Omental fat pad (tissue), 4 donors: ENCODE results near the gene CYFIP2. TPM values are rescaled to one million over a fixed set of nuclear protein-coding genes. Genes with fewer than 3 reads are reported as not detected.

Experiments used
- ATAC-seq: fragments of 150-250 bp; one replicate; pipeline ENCODE4 v1.9.1; 2016; ENCODE audit warnings: mild to moderate bottlenecking, moderate library complexity; ENCODE audit not compliant: low FRiP score
- DNase-seq: peaks from one replicate; pipeline ENCODE4 v3.0.0-alpha.2; 2019; ENCODE audit warnings: low spot score
- total RNA-seq, 4 donors: library from RNA; depleted of rRNA; stranded (reverse); fragments of >200 nt; gene quantifications; one replicate each; pipeline ENCODE4 v1.1.0, GENCODE V29; 2016
- TF ChIP-seq, protein P1 (sequence below), 3 donors: fragments of 450-650 bp; IDR thresholded peaks; one replicate each; pipeline ENCODE4 v1.5.1; 2016 to 2017; ENCODE audit warnings: antibody characterized with exemption in 3 of 3, mild to moderate bottlenecking in 3 of 3, moderate library complexity in 2 of 3

The CYFIP2 gene
- total RNA-seq, 4 donors from 2014 or later, result 12.7 to 25.5 (median 15.8) TPM

DNA sequence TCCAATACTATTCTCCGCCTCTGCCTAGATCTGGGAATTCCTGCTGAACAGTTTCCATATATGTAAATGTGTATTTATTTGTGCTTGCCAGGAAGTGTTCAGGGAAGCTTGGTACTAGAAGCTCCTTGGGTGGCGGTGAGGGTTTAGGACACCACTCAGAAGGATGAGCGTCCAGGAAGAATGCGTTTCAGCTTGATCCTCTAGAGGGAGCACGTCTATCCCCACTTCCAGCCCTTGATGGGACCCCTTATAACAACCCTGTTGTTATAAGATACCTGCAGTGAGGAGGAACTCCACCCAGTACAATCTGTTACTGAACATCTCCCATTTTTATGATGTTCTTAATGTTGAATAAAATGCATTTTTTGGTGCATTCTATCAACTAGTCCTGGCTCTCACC lies 88.9 kb downstream of the CYFIP2 start:
- TF ChIP-seq, protein P1, sequence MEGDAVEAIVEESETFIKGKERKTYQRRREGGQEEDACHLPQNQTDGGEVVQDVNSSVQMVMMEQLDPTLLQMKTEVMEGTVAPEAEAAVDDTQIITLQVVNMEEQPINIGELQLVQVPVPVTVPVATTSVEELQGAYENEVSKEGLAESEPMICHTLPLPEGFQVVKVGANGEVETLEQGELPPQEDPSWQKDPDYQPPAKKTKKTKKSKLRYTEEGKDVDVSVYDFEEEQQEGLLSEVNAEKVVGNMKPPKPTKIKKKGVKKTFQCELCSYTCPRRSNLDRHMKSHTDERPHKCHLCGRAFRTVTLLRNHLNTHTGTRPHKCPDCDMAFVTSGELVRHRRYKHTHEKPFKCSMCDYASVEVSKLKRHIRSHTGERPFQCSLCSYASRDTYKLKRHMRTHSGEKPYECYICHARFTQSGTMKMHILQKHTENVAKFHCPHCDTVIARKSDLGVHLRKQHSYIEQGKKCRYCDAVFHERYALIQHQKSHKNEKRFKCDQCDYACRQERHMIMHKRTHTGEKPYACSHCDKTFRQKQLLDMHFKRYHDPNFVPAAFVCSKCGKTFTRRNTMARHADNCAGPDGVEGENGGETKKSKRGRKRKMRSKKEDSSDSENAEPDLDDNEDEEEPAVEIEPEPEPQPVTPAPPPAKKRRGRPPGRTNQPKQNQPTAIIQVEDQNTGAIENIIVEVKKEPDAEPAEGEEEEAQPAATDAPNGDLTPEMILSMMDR (IDR thresholded peaks at IDR 0.05), result no peak
- ATAC-seq (no peak), DNase-seq (no peak)

DNA sequence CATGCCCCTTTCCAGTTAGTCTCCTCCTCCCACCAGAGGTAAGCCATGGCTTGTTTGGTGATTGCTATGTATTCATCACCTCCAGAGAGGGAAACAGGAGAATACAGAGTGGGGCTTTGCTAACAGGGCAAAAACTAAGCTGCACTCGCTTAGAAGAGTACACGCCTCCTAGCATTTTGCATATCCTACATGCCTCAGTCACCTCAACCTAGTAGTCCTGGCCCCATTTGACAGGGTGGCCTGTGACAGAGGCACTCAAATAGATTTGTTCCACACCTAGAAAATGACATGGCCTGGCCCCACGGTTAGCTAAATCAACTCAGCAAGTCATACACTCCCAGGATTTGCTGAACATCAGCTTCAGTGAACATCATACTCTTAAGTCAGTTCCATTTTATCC lies 90.7 kb downstream of the CYFIP2 start:
- ATAC-seq, result no peak
- TF ChIP-seq, protein P1 (IDR thresholded peaks at IDR 0.05), result no peak

DNA sequence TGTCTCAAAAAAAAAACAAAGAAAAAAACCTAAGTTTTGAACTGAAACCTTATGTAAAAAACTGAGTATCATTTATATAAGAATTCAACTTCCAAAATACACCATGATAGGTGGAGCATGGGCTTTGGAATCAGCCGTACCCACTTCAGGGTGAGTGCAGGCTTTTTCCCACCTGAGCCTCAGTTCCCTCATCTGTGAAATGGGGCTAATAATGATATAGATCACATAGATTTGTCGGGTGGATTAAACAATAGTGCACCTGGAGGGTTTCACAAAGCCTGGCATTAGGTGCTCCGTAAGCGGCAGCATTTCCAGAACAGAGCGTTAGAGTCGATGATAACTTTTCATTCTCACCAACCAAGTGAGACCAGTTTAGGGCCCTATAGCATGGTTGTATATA lies 91.9 kb downstream of the CYFIP2 start:
- ATAC-seq, result no peak
- TF ChIP-seq, protein P1 (IDR thresholded peaks at IDR 0.05), result no peak
- DNase-seq, result no peak

More for the DNA sequence above, 90.7 kb downstream of the CYFIP2 start:
- no peak for DNase-seq

GRCh38 chr5:157358871-157359270 lies 92.9 kb downstream of the CYFIP2 start:
- DNase-seq (no peak), ATAC-seq (no peak)
- TF ChIP-seq, protein P1 (IDR thresholded peaks at IDR 0.05), result no peak

GRCh38 chr5:157359356-157360055 lies 93.6 kb downstream of the CYFIP2 start:
- TF ChIP-seq, protein P1 (IDR thresholded peaks at IDR 0.05), result no peak
- no peak for DNase-seq
- no peak for ATAC-seq

- TF ChIP-seq, protein P1 (IDR thresholded peaks at IDR 0.05), result no peak
- no peak for ATAC-seq
- no peak for DNase-seq
These were observed 96.1 kb downstream of the CYFIP2 start for GRCh38 chr5:157362012-157362411.

- no peak for ATAC-seq
- TF ChIP-seq, protein P1 (IDR thresholded peaks at IDR 0.05), result no peak
- DNase-seq, result no peak
These were observed 96.6 kb downstream of the CYFIP2 start for GRCh38 chr5:157362502-157362901.
